HG02840 (cell line): ENCODE data around the gene NINJ2.
"Not testable (repeated sequence)": the region's sequence is repeated elsewhere in the genome, so short reads cannot be mapped to it uniquely, and the experiment has no call there.

ENCODE experiments used
- ATAC-seq: cut with Tn5 transposase; IDR thresholded peaks from one replicate; pipeline ENCODE4 v1.9.1; 2021; ENCODE audit warnings: mild to moderate bottlenecking, moderate library complexity, moderate number of reproducible peaks; ENCODE audit not compliant: unreplicated experiment, low FRiP score

The NINJ2 gene

DNA sequence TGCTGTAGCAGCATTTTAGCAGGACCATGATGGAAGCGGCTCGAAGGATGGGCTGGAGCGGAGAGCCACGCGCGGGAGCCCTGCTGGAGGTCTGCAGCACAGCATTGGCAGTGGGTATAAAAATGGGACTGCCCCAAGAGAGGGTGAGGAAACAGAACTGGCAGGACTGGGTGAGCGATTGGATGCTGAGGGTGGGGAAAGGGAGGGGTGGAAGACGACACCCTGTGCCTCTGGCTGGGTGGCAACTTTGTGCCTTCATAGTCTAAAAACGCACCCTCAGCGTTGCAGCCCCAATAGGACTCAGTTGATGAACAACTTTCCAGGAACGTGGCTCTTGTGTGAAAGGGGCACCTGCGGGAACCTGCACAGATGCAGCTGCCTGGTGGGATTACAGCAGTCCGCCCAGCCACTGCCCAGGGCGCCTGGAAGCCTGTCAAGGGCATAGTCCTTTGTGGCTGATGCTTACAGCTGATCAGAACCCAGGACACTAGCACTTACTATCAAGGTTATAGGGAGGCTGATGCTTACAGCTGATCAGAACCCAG lies 73.0 kb downstream of the NINJ2 start:
- ATAC-seq: no peak

- no peak for ATAC-seq
Measured at GRCh38 chr12:588646-589045, 74.6 kb downstream of the NINJ2 start.

DNA sequence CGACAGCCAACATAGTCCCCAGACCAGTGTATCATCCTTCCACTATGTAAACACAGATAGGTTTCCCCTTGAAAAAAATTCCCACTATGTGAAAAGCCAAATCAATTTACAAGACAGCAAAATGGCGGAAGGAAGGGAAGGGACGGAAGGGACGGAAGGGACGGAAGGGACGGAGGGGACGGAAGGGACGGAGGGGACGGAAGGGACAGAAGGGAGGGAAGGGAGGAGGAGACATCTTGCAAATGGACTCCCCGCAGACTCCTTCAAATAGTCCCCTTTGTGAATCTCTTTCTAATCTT lies 75.3 kb downstream of the NINJ2 start:
- ATAC-seq: no peak

DNA sequence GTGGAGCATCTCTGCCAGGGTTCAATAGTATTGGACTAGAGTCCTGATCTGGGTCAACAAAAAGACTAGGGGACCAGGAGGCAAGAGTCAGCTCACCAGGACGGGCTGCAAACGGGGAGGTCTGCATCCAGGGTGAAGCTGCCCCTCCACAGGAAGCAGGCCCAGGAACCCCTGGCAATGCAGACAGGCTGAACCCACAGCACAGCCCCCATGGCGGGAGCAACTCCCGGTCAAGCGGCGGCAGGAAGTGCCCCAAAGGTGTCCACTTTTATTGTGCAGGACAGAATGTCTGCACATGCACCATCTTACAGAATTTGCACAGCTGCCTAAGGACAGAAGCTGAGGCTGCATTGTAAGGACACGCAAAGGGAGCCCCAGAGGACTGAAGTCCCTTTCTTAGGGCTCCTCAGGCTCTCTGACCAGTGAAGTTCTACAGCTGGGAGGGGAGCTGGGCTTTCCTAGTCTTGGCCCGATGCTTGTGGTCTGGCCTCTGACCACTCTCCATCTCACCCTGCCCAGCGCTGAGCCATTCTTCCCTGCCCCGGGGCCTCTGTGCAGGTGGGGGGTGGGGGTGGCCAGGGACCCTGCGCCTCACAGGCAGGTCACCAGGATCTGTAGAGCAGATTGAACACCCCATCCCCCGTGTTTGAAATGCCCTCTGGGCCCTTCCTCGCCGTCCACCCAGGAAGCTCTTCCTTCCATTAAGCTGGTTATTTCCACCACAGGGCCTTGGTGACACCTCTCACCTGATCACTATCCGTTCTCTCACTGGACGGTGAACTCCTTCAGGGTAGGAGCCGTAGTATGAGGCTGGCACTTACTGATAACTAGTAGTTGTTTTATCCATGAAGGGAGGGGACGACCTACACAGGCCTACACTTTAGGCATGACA lies 75.9 kb downstream of the NINJ2 start:
- no peak for ATAC-seq

GRCh38 chr12:586318-587071 lies 76.8 kb downstream of the NINJ2 start:
- ATAC-seq: no peak

GRCh38 chr12:585062-586061 lies 77.9 kb downstream of the NINJ2 start:
- no peak for ATAC-seq

DNA sequence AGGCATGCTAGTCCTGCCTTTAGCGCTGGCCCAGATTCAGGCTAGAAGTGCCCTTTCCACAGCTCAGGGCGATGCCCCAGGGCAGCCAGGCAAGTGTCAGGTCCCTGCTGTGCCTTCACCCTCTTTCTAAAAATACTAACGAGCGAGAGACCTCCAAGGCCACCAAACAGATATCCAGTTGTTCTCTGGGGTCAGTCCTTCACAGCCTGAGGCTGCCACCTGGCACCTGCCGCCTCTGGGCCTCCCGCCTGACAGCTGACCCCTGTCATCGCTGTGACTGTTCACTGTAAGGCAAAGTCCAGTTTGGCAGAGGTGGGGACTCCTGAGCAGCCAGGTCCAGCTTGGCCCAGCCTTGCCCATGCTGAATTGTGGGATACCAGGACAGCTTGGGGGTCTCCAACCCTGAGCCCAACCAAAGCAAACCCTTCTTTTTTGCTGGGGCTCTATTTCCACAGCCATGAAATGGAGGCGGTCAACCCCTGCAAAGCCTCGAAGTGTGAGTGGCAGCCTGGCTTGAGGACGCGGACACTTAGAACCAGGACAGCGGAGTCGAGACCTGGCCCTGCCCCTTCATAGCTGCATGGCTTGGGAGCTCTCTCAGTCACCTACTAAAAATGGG lies 79.9 kb downstream of the NINJ2 start:
- ATAC-seq: no peak

DNA sequence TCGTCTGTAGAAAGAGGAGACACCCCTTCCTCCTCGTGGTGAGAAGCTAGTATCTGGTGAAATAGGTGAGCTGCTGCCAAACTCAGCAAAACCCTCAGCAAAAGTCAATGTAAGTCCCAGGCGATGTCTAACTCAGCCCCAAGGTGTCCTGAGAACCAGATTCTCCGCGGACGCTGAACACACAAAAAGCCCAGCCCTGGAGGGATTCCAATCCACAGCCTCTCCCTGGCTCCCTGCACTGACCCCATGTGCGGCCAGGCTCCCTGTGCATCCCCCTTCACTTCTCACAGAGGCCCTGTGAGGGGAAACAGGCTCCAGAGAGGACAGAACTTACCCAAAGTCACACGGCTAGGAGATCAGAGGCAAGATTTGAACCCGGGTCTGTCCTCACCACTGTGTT lies 81.5 kb downstream of the NINJ2 start:
- ATAC-seq: no peak

- no peak for ATAC-seq
Measured at GRCh38 chr12:581321-581720, 81.9 kb downstream of the NINJ2 start.

GRCh38 chr12:580813-581212 lies 82.4 kb downstream of the NINJ2 start:
- no peak for ATAC-seq

GRCh38 chr12:579420-580110 lies 83.7 kb downstream of the NINJ2 start:
- ATAC-seq: no peak

- ATAC-seq: no peak
Measured at GRCh38 chr12:578748-579419, 84.4 kb downstream of the NINJ2 start.

DNA sequence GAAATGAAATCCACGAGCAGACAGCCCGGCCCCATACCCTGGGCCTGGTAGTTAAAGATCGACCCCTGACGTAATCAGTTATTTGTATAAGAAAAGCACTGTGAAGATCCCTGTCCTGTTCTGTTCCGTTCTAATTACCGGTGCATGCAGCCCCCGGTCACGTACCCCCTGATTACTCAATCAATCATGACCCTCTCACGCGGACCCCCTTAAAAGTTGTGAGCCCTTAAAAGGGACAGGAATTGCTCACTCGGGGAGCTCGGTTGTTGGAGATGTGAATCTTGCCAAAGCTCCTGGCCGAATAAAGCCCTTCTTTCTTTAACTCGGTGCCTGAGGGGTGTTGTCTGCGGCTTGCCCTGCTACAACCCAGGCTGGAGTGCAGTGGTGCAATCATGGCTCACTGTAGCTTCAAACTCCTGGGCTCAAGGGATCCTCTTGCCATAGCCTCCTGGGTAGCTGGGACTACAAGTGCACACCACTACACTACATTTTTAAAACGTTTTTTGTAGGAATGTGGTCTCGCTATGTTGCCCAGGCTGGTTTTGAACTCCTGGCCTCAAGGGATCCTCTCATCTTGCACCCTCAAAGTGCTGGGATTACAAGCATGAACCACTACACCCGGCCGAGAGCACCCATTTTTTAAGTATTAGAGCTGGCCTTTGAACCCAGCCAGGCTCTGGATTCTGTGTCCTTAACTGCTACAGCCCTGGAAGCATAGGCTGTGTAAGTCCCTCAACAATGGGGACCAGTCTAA lies 85.1 kb downstream of the NINJ2 start:
- not testable (repeated sequence) for ATAC-seq

DNA sequence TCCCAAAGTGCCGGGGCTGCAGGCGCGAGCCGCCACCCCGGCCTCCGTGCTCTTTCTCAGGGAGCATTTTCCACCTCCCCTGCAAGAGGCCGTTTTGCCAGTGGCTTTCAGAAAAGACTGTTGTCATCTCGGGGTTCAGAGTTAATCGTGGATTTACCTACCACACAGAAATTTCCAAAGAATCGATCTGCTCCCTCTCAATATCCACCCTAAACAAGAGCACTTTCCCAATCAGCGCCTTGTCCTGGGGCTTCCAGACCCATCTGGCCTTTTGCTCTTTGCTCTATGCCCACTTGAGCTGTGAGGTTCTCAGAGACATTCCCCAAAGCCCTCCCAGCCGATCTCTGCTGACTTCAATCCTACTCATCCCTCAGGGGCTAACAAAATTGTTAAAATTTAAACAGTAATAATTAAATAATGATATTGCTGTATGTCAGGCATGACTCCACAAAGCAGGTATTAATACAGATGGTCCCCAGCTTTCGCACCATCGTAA lies 86.6 kb downstream of the NINJ2 start:
- ATAC-seq: no peak

DNA sequence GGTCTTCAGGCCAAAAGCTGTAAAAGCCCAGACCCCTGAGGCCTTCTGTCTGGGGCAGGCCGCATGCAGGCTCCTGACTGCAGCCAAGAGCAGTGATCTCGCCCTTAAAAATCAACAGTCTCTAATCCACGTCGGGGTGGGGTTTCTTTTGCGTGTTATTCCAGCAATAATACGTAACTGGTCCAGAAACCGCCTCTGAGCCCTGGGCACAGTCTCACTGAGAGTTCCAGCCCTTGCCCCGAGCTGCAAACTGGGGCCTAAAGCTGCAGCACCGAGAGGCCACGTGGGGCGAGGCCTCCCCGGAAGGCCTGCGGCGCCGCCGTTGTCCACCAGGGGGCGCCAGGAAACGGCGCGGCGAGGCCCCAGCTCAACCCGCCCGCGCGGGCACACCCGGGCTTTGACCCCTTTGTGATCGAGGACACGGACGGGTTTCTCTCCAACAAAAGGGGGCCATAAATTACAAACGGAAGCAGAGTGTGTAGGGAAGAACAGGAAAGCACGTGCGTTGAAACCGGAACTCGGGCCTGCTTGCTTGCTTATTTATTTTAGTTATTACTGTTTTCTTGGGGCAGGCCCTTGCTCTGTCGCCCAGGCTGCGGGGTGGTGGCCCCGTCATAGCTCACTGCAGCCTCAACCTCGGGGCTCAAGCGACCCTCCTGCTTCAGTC lies 87.2 kb downstream of the NINJ2 start:
- no peak for ATAC-seq

- no peak for ATAC-seq
Measured at GRCh38 chr12:575129-575502, 88.1 kb downstream of the NINJ2 start.

GRCh38 chr12:574475-575128 lies 88.6 kb downstream of the NINJ2 start:
- ATAC-seq: no peak
